Measurements from ENCODE around the gene NOP10. TPM values are rescaled to one million over a fixed set of nuclear protein-coding genes. Genes with fewer than 3 reads are reported as not detected.

The NOP10 gene
- polyA plus RNA-seq, 1 of the 3 experiments (the other 2 are of a cell fraction) = 440 TPM

- peak overlapping the region; percentile 59 to 99 for H3K4me3 ChIP-seq (ENCODE audit: low read depth in 2 of 2, low read length in 1 of 2)
These were observed 1.3 kb downstream of the NOP10 start for GRCh38 chr15:34341381-34342212.

More at GRCh38 chr15:34341381-34342212, 1.3 kb downstream of the NOP10 start:
- Histone ChIP-seq H3K36me3 (replicated peaks in 1 of 2; ENCODE audit: control insufficient read depth in 1 of 2, insufficient read depth in 2 of 2, low read length in 1 of 2) (peaks cover 22 to 36% of the 10 kb centered on the region in 2 experiments), H3K27ac (ENCODE audit: low read depth in 2 of 2, low read length in 1 of 2) (no peak overlapping the region), H3K4me2 (peak overlapping the region; percentile 82), H3K27me3 (ENCODE audit: insufficient read depth) (no peaks in the 10 kb centered on the region), H3K9me3 (no peaks in the 10 kb centered on the region), H2AFZ (ENCODE audit: low read depth) (no peak overlapping the region), H3K9ac (no peak overlapping the region), H3K4me1 (ENCODE audit: control insufficient read depth in 1 of 2, insufficient read depth in 2 of 2, low read depth in 1 of 2, low read length in 1 of 2) (peaks cover 8 to 10% of the 10 kb centered on the region in 2 experiments; a peak in 3 of 4 replicates), H3K79me2 (ENCODE audit: insufficient read depth) (peaks cover 54% of the 10 kb centered on the region), H4K20me1 (ENCODE audit: insufficient read depth) (no peaks in the 10 kb centered on the region), H3F3A (replicated peaks; ENCODE audit: insufficient read depth) (peaks cover 34% of the 10 kb centered on the region), H3K9me2 (no peaks in the 10 kb centered on the region)
- TF ChIP-seq ZBTB33 (IDR thresholded peaks at IDR 0.05; ENCODE audit: borderline replicate concordance, low read depth) (no peak), YY1 (IDR thresholded peaks at IDR 0.05; ENCODE audit: low read depth) (no peak), NFIC (IDR thresholded peaks at IDR 0.05; ENCODE audit: borderline replicate concordance) (no peak), EZH2phosphoT487 (IDR thresholded peaks at IDR 0.05; ENCODE audit: borderline replicate concordance, low read depth) (no peak), JUND (IDR thresholded peaks at IDR 0.05) (no peak), GATA2 (CRISPR knock-in tag; IDR thresholded peaks at IDR 0.05) (no peak), RCOR1 (IDR thresholded peaks at IDR 0.05; ENCODE audit: low read length) (no peak), RXRA (IDR thresholded peaks at IDR 0.05; ENCODE audit: borderline replicate concordance, low read depth) (no peak), MAX (IDR thresholded peaks at IDR 0.05; ENCODE audit: low read depth) (no peak), TAF1 (IDR thresholded peaks at IDR 0.05; ENCODE audit: borderline replicate concordance, low read depth, low read length) (no peak), TEAD4 (IDR thresholded peaks at IDR 0.05; ENCODE audit: borderline replicate concordance, insufficient read depth) (no peak), FOXJ3 (CRISPR knock-in tag; IDR thresholded peaks at IDR 0.05) (no peak), ELF1 (IDR thresholded peaks at IDR 0.05) (no peak), IRF3 (IDR thresholded peaks at IDR 0.05; ENCODE audit: low read depth, low read length) (no peak), USF2 (IDR thresholded peaks at IDR 0.05; ENCODE audit: borderline replicate concordance, low read depth, low read length) (no peak), NRF1 (IDR thresholded peaks at IDR 0.05; ENCODE audit: low read depth, low read length) (no peak), FOSL2 (IDR thresholded peaks at IDR 0.05; ENCODE audit: borderline replicate concordance, low read depth) (no peak), PBX3 (IDR thresholded peaks at IDR 0.05) (no peak), RAD21 (IDR thresholded peaks at IDR 0.05; ENCODE audit: low read length) (no peak)
- no peak for DNase-seq
- 93% methylated on average over 15 of the region's 15 CpGs for WGBS (ENCODE audit: low lambda C conversion rate)
- ChIA-PET POLR2A (interaction anchor here (1.6 kb wide), 1 partner anchor 25 kb away, joined by 16 read pairs; the partner anchor contains the start of gene LPCAT4), CTCF (interaction anchor here (1.3 to 2.7 kb wide), 3 partner anchors 13 to 241 kb away, joined by 4 to 18 read pairs (median 17); partner anchors contain the start of genes GOLGA8B and LPCAT4)
